ENCODE measurements around the gene NELFB.
A peak's percentile ranks its signal among the peaks of the same experiment; 100 is the strongest.

Gene NELFB

GRCh38 chr9:137314561-137315560 lies 59.7 kb downstream of the NELFB start:
- no peak for DNase-seq (ENCODE audit: low read depth)

- no peak for DNase-seq (ENCODE audit: low read depth)
Observed at GRCh38 chr9:137315581-137316011, 60.5 kb downstream of the NELFB start.

GRCh38 chr9:137316012-137316981 lies 61.2 kb downstream of the NELFB start:
- no peak for DNase-seq (ENCODE audit: low read depth)

GRCh38 chr9:137317021-137317717 lies 62.0 kb downstream of the NELFB start:
- DNase-seq (ENCODE audit: low read depth): no peak

- DNase-seq (ENCODE audit: low read depth): no peak
Observed at GRCh38 chr9:137317718-137318511, 62.8 kb downstream of the NELFB start.

GRCh38 chr9:137318602-137319001 lies 63.5 kb downstream of the NELFB start:
- no peak for DNase-seq (ENCODE audit: low read depth)

GRCh38 chr9:137319011-137319738 lies 64.0 kb downstream of the NELFB start:
- peak; percentile 40 for DNase-seq (ENCODE audit: low read depth)

- no peak for DNase-seq (ENCODE audit: low read depth)
Observed at GRCh38 chr9:137319739-137320551, 64.8 kb downstream of the NELFB start.

- no peak for DNase-seq (ENCODE audit: low read depth)
Observed at GRCh38 chr9:137320555-137321384, 65.6 kb downstream of the NELFB start.

GRCh38 chr9:137321726-137322361 lies 66.7 kb downstream of the NELFB start:
- no peak for DNase-seq (ENCODE audit: low read depth)

Data from stromal cell of bone marrow (primary cell).